ENCODE measurements around the gene ARHGAP42. TPM values are rescaled to one million over a fixed set of nuclear protein-coding genes. Genes with fewer than 3 reads are reported as not detected.

Gene ARHGAP42
- total and polyA plus RNA-seq, 2 of the 13 experiments (the other 11 are each of a cell fraction or from before 2014, with no cell fraction given): 2.5 to 4.3 TPM

DNA sequence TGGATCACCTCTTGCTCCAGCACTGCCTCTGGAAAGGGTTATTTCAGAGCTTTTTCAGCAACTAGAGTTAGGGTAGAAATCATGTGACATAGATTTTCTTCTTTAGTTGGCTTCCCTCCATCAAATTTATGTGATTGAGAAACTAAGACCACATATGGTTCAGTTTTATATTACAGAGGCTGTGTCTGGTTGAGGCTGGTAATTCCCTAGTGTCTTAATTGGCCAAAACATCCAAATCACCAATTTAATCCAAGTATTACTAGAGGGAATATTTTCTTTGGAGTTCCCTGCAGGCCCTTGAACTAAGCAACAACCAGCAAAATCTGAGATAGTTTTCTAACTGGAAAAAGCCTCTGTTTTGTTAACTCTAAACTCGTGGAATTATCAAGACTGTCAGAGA is 136.3 kb downstream of the ARHGAP42 start (continued):
- TF ChIP-seq ZSCAN5A (CRISPR knock-in tag; IDR thresholded peaks at IDR 0.05; ENCODE audit: borderline replicate concordance) (no peak), ZNF460 (CRISPR knock-in tag; IDR thresholded peaks at IDR 0.05; ENCODE audit: borderline replicate concordance) (no peak), RORA (CRISPR knock-in tag; IDR thresholded peaks at IDR 0.05) (no peak), ZMYM2 (CRISPR knock-in tag; IDR thresholded peaks at IDR 0.05) (no peak), GATAD2A (CRISPR knock-in tag; IDR thresholded peaks at IDR 0.05) (no peak), PLRG1 (conservative IDR thresholded peaks at IDR 0.05) (no peak), POLR2A (IDR thresholded peaks at IDR 0.05; ENCODE audit: insufficient read depth in 1 of 2, low read depth in 2 of 2, low read length in 2 of 2) (no peak), ZNF605 (CRISPR knock-in tag; IDR thresholded peaks at IDR 0.05) (no peak), NCOA1 (CRISPR knock-in tag; IDR thresholded peaks at IDR 0.05) (no peak), TEAD2 (CRISPR knock-in tag; IDR thresholded peaks at IDR 0.05) (no peak)

- no peak overlapping the region for H2AFZ ChIP-seq (ENCODE audit: low read length)
- CTCF ChIA-PET (ENCODE audit: low intra/inter-chr PET ratio, low total read pairs): no interaction called here
- H3K27me3 ChIP-seq (ENCODE audit: control insufficient read depth in 1 of 2, insufficient read depth in 2 of 2, low read length in 2 of 2): no peaks in the 10 kb centered on the region
- BruUV-seq (replicated peaks): no TSS peak
- no peak overlapping the region for H3K4me2 ChIP-seq (ENCODE audit: low read depth, low read length)
- H3K27ac ChIP-seq (ENCODE audit: extremely low read length, insufficient read depth, low read length): no peak overlapping the region
- DNase-seq (ENCODE audit: low spot score) (no peak), ATAC-seq (no peak), FAIRE-seq (no peak)
- H3K9ac ChIP-seq (ENCODE audit: insufficient read depth, low read depth, low read length): no peak overlapping the region
- no peak overlapping the region for H3K4me3 ChIP-seq (replicated peaks in 1 of 3; ENCODE audit: insufficient read depth in 1 of 3, low read depth in 2 of 3, low read length in 3 of 3)
- H4K20me1 ChIP-seq (ENCODE audit: insufficient read depth, low read length): no peaks in the 10 kb centered on the region
- in situ Hi-C loops (cut with HindIII; ENCODE audit: extremely low pct_ligation_motif_present, low pct_unique_long_range_greater_than_20kb): loop anchor here (10.0 kb wide), 1 partner anchor 139 kb away; the partner anchor contains the start of gene ARHGAP42
- H3K9me3 ChIP-seq (ENCODE audit: low read length): no peaks in the 10 kb centered on the region
- WGBS (ENCODE audit: low lambda C conversion rate): 61% methylated on average over 4 of the region's 4 CpGs
- peaks cover 7% of the 10 kb centered on the region for H3K4me1 ChIP-seq (ENCODE audit: insufficient read depth, low read length)
- POLR2A ChIA-PET: no interaction called here
- intact Hi-C loops (cut with micrococcal nuclease; ENCODE audit: unreplicated experiment): no loop called here
- TF ChIP-seq MAZ (IDR thresholded peaks at IDR 0.05; ENCODE audit: borderline replicate concordance, low read depth, low read length) (no peak), MAZ (CRISPR knock-in tag; IDR thresholded peaks at IDR 0.05; ENCODE audit: low read depth) (no peak), ZNF383 (CRISPR knock-in tag; IDR thresholded peaks at IDR 0.05; ENCODE audit: borderline replicate concordance) (no peak), ARNT2 (CRISPR knock-in tag; IDR thresholded peaks at IDR 0.05; ENCODE audit: low read depth) (no peak), POLR2AphosphoS5 (IDR thresholded peaks at IDR 0.05; ENCODE audit: low read depth, low read length) (no peak), ZNF10 (CRISPR knock-in tag; IDR thresholded peaks at IDR 0.05; ENCODE audit: borderline replicate concordance, low read depth) (no peak), NR1H2 (CRISPR knock-in tag; IDR thresholded peaks at IDR 0.05; ENCODE audit: borderline replicate concordance, low read depth) (no peak), SPEN (CRISPR knock-in tag; IDR thresholded peaks at IDR 0.05; ENCODE audit: low read depth) (no peak), FOXM1 (CRISPR knock-in tag; IDR thresholded peaks at IDR 0.05) (no peak), SNRNP70 (IDR thresholded peaks at IDR 0.05; ENCODE audit: low read depth, low read length) (no peak)
- H3K79me2 ChIP-seq (ENCODE audit: insufficient read depth, low read length): no peaks in the 10 kb centered on the region
- H3K36me3 ChIP-seq (replicated peaks in 1 of 2; ENCODE audit: control insufficient read depth in 1 of 2, insufficient read depth in 2 of 2, low read length in 2 of 2): no peaks in the 10 kb centered on the region
Measured at GRCh38 chr11:100824041-100824809, 137.1 kb downstream of the ARHGAP42 start.

Data from HepG2 (cell line).